CD8-positive, alpha-beta memory T cell (primary cell): ENCODE measurements around the gene GSTT4. TPM values are rescaled to one million over a fixed set of nuclear protein-coding genes. Genes with fewer than 3 reads are reported as not detected.
A peak's percentile ranks its signal among the peaks of the same experiment; 100 is the strongest.
"Not testable (repeated sequence)": the region's sequence is repeated elsewhere in the genome, so short reads cannot be mapped to it uniquely, and the experiment has no call there.

Experiments
- CTCF ChIA-PET: fragments of 350-600 bp; sonication (Branson Sonifier 250); formaldehyde crosslinking; loops from one replicate; lab custom pipeline; 2021; ENCODE audit warnings: antibody characterized with exemption; lab: Charles Lee
- POLR2A ChIA-PET: fragments of 350-600 bp; sonication (Branson Sonifier 250); formaldehyde crosslinking; loops from one replicate; lab custom pipeline; 2021; ENCODE audit warnings: antibody characterized with exemption; lab: Charles Lee
- DNase-seq, 5 donors: peaks; one replicate each; pipeline versions ENCODE4 v3.0.0 to v3.0.0-alpha.2; 2020 to 2022; ENCODE audit warnings: mixed read lengths in 1 of 5
- H3K27ac ChIP-seq: one replicate; pipeline ENCODE4 v1.7.0; 2013; ENCODE audit warnings: low read depth, mild to moderate bottlenecking, low read length, moderate library complexity
- H3K27me3 ChIP-seq: 2 replicates; pipeline ENCODE4 v1.7.0; 2013; ENCODE audit warnings: low read length, mild to moderate bottlenecking; ENCODE audit not compliant: insufficient read depth, poor library complexity, severe bottlenecking
- H3K36me3 ChIP-seq: 2 replicates; pipeline ENCODE4 v1.7.0; 2013; ENCODE audit warnings: mild to moderate bottlenecking, low read length, moderate library complexity; ENCODE audit not compliant: insufficient read depth
- H3K4me1 ChIP-seq: 2 replicates; pipeline ENCODE4 v1.7.0; 2013; ENCODE audit warnings: mild to moderate bottlenecking, low read length, moderate library complexity; ENCODE audit not compliant: insufficient read depth
- H3K4me3 ChIP-seq: 2 replicates; pipeline ENCODE4 v1.7.0; 2013; ENCODE audit warnings: mild to moderate bottlenecking, low read length
- H3K9me3 ChIP-seq: 2 replicates; pipeline ENCODE4 v1.7.0; 2013; ENCODE audit warnings: mild to moderate bottlenecking, low read length
- H3K27ac Mint-ChIP-seq, 8 donors: one replicate each; pipeline ENCODE4 v1.8.0; 2020 to 2021; ENCODE audit warnings: mixed read lengths in 8 of 8, mild to moderate bottlenecking in 6 of 8, inconsistent platforms in 3 of 8, moderate library complexity in 3 of 8
- H3K27me3 Mint-ChIP-seq, 2 donors: one replicate each; pipeline ENCODE4 v1.8.0; 2020 to 2021; ENCODE audit warnings: mixed read lengths in 2 of 2, mild to moderate bottlenecking in 1 of 2, moderate library complexity in 1 of 2
- H3K36me3 Mint-ChIP-seq, 3 donors: one replicate each; pipeline ENCODE4 v1.8.0; 2020 to 2021; ENCODE audit warnings: mixed read lengths in 3 of 3, inconsistent platforms in 1 of 3, mild to moderate bottlenecking in 1 of 3
- H3K4me1 Mint-ChIP-seq, 3 donors: one replicate each; pipeline ENCODE4 v1.8.0; 2020 to 2021; ENCODE audit warnings: mixed read lengths in 3 of 3, inconsistent platforms in 1 of 3, mild to moderate bottlenecking in 1 of 3
- H3K4me3 Mint-ChIP-seq, 7 donors: one replicate each; pipeline ENCODE4 v1.8.0; 2020 to 2021; ENCODE audit warnings: mixed read lengths in 7 of 7, mild to moderate bottlenecking in 6 of 7, moderate library complexity in 4 of 7, inconsistent platforms in 2 of 7
- H3K9me3 Mint-ChIP-seq, 5 donors: one replicate each; pipeline ENCODE4 v1.8.0; 2020 to 2022; ENCODE audit warnings: mixed read lengths in 5 of 5, mild to moderate bottlenecking in 3 of 5, moderate library complexity in 2 of 5, inconsistent platforms in 1 of 5
- polyA plus RNA-seq: library from polyadenylated mRNA; unstranded; fragments of 300-500 nt; fragmentation: Illumina TruSeq; gene quantifications from one replicate; pipeline ENCODE4 v1.2.3, GENCODE V29; 2021
- total RNA-seq, 2 experiments: library from RNA; stranded (reverse); gene quantifications; one replicate each; pipeline ENCODE4 v1.2.3, GENCODE V29; 2021

Gene GSTT4
- total and polyA plus RNA-seq, 3 experiments from 2014 or later: not detected

DNA sequence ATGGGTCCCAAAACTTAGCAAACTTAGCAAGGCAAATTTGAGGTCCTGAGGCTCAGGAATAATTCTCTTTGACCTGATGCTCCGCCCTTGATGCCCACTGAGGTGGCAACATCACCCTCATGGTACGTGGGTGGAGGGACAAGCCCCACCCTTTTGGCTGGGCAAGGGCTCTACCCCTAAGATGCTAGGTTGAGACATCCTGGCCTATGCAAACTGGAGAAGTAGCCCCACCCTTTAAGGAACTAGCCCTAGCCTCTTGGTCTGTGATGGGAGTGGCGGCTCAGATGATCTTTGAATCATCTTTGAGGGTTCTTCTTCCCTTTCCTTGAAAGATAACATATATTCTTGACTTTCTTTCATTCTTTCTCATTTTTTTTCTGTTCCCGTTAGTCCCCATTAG is 38.7 kb upstream of the GSTT4 start:
- H3K9me3 Mint-ChIP-seq: no peaks in the 10 kb centered on the region
- peaks cover 3 to 91% (median 30%) of the 10 kb centered on the region in 3 donors for H3K36me3 Mint-ChIP-seq
- H3K4me3 Mint-ChIP-seq: no peak overlapping the region
- ChIA-PET POLR2A (no interaction called here), CTCF (no interaction called here)
- H3K27me3 Mint-ChIP-seq: no peaks in the 10 kb centered on the region
- H3K4me1 Mint-ChIP-seq: peaks cover 0 to 1% (median under 1%) of the 10 kb centered on the region in 3 donors
- Histone ChIP-seq H3K4me1 (peaks cover 12% of the 10 kb centered on the region), H3K27ac (no peak overlapping the region), H3K4me3 (no peak overlapping the region), H3K36me3 (peaks cover 36% of the 10 kb centered on the region), H3K27me3 (no peaks in the 10 kb centered on the region), H3K9me3 (no peaks in the 10 kb centered on the region)
- no peak for DNase-seq
- peak overlapping the region in 2 of 8 donors; percentile 8 to 24 for H3K27ac Mint-ChIP-seq

DNA sequence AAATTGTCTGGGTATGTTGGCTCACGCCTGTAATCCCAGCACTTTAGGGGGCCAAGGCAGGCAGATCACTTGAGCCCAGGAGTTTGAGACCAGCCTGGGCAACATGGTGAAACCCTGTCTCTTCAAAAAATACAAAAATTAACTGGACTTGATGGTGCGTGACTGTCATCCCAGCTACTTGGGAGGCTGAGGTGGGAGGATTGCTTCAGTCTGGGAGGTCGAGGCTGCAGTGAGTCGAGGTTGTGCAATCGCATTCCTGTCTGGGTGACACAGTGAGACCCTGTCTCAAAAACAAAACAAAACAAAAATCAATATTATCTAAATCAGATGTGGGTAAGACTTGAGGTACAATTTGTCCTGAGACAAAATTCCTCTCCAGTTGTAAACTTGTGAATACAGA is 38.2 kb upstream of the GSTT4 start:
- H3K27me3 Mint-ChIP-seq, H3K27me3 ChIP-seq, POLR2A ChIA-PET, H3K4me3 ChIP-seq, H3K9me3 ChIP-seq, H3K4me3 Mint-ChIP-seq, H3K9me3 Mint-ChIP-seq, CTCF ChIA-PET, H3K4me1 Mint-ChIP-seq, H3K27ac ChIP-seq, DNase-seq: not testable (repeated sequence)
- Mint-ChIP-seq H3K36me3 (peaks cover 3 to 91% (median 33%) of the 10 kb centered on the region in 3 donors), H3K27ac (peak overlapping the region in 1 of 8 donors; percentile 24)
- Histone ChIP-seq H3K4me1 (peaks cover 16% of the 10 kb centered on the region), H3K36me3 (peaks cover 31% of the 10 kb centered on the region)

- Histone ChIP-seq H3K4me1 (peaks cover 37% of the 10 kb centered on the region), H3K27ac (no peak overlapping the region), H3K27me3 (no peaks in the 10 kb centered on the region), H3K36me3 (peaks cover 21% of the 10 kb centered on the region), H3K9me3 (no peaks in the 10 kb centered on the region), H3K4me3 (no peak overlapping the region)
- no peaks in the 10 kb centered on the region for H3K27me3 Mint-ChIP-seq
- peak overlapping the region in 1 of 8 donors; percentile 20 for H3K27ac Mint-ChIP-seq
- no peaks in the 10 kb centered on the region for H3K9me3 Mint-ChIP-seq
- CTCF ChIA-PET: no interaction called here
- POLR2A ChIA-PET: no interaction called here
- H3K4me1 Mint-ChIP-seq: peaks cover 0 to 17% (median 0%) of the 10 kb centered on the region in 3 donors
- H3K4me3 Mint-ChIP-seq: no peak overlapping the region
- peaks cover 7 to 89% (median 34%) of the 10 kb centered on the region in 3 donors for H3K36me3 Mint-ChIP-seq
- no peak for DNase-seq
Measured at GRCh38 chr22:24040946-24041345, 35.7 kb upstream of the GSTT4 start.

GRCh38 chr22:24039046-24039445 is 33.8 kb upstream of the GSTT4 start:
- no peak overlapping the region for H3K27ac ChIP-seq
- ChIA-PET POLR2A (no interaction called here), CTCF (no interaction called here)
- no peaks in the 10 kb centered on the region for H3K9me3 Mint-ChIP-seq
- no peaks in the 10 kb centered on the region for H3K27me3 ChIP-seq
- H3K9me3 ChIP-seq: no peaks in the 10 kb centered on the region
- no peak overlapping the region for H3K4me3 ChIP-seq
- no peak overlapping the region for H3K4me3 Mint-ChIP-seq
- DNase-seq: no peak
- no peaks in the 10 kb centered on the region for H3K27me3 Mint-ChIP-seq
- peaks cover 21% of the 10 kb centered on the region for H3K36me3 ChIP-seq
- H3K4me1 Mint-ChIP-seq: peaks cover 2 to 19% (median 13%) of the 10 kb centered on the region in 3 donors
- peaks cover 7 to 83% (median 32%) of the 10 kb centered on the region in 3 donors for H3K36me3 Mint-ChIP-seq
- H3K4me1 ChIP-seq: peaks cover 38% of the 10 kb centered on the region
- peak overlapping the region in 5 of 8 donors; percentile 9 to 69 (median 33) for H3K27ac Mint-ChIP-seq

GRCh38 chr22:24037851-24038765 is 32.9 kb upstream of the GSTT4 start:
- H3K4me1 ChIP-seq: peaks cover 38% of the 10 kb centered on the region
- no peaks in the 10 kb centered on the region for H3K9me3 ChIP-seq
- H3K27ac ChIP-seq: no peak overlapping the region
- ChIA-PET CTCF (no interaction called here), POLR2A (no interaction called here)
- peak in 1 of 5 donors; percentile 76 for DNase-seq
- H3K4me1 Mint-ChIP-seq: peaks cover 8 to 24% (median 13%) of the 10 kb centered on the region in 3 donors
- peaks cover 17% of the 10 kb centered on the region for H3K36me3 ChIP-seq
- no peaks in the 10 kb centered on the region for H3K27me3 ChIP-seq
- H3K9me3 Mint-ChIP-seq: no peaks in the 10 kb centered on the region
- peak overlapping the region in 1 of 7 donors; percentile 5 for H3K4me3 Mint-ChIP-seq
- H3K4me3 ChIP-seq: peak overlapping the region; percentile 29
- peaks cover 7 to 74% (median 28%) of the 10 kb centered on the region in 3 donors for H3K36me3 Mint-ChIP-seq
- H3K27me3 Mint-ChIP-seq: no peaks in the 10 kb centered on the region
- peak overlapping the region in 6 of 8 donors; percentile 4 to 66 (median 32) for H3K27ac Mint-ChIP-seq

- Histone ChIP-seq H3K9me3 (no peaks in the 10 kb centered on the region), H3K4me3 (no peak overlapping the region), H3K4me1 (peaks cover 33% of the 10 kb centered on the region), H3K27me3 (no peaks in the 10 kb centered on the region), H3K36me3 (peaks cover 8% of the 10 kb centered on the region), H3K27ac (no peak overlapping the region)
- DNase-seq: no peak
- Mint-ChIP-seq H3K36me3 (peaks cover 4 to 58% (median 17%) of the 10 kb centered on the region in 3 donors), H3K27me3 (no peaks in the 10 kb centered on the region), H3K9me3 (no peaks in the 10 kb centered on the region), H3K4me3 (no peak overlapping the region), H3K27ac (peak overlapping the region in 2 of 8 donors; percentile 10 to 52), H3K4me1 (peaks cover 15 to 42% (median 22%) of the 10 kb centered on the region in 3 donors)
- ChIA-PET POLR2A (no interaction called here), CTCF (no interaction called here)
Measured at GRCh38 chr22:24035296-24035695, 30.0 kb upstream of the GSTT4 start.

GRCh38 chr22:24033731-24034130 is 28.5 kb upstream of the GSTT4 start:
- H3K27ac Mint-ChIP-seq: peak overlapping the region in 1 of 8 donors; percentile 22

DNA sequence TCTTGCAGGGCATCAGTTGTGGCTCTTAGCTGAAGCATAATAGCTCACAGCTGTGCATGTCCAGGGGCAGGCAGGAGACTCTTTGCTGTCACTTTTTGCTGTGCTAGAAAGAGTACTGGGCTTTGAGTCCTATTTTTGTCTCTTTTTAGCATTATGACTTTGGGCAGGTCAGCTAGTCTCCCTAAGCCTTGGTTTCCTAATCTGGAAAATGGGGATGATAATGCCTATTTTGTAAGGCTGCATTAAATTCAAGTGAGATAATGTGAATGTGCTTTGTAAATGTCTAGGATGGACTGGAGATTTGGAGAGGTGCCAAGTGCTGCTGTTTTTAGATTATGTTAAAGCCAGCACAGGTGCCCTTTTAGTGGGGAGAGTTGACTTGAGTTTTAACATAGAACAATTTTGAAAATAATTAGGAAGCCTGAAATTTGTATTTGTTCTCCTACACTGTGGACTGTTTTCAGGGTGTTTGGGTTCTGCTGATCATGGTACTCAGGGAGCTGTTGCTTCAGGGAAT is 25.0 kb upstream of the GSTT4 start:
- ChIA-PET POLR2A (interaction anchor here (0.6 kb wide), 1 partner anchor 20 kb away, joined by 3 read pairs; no protein-coding TSS in a partner anchor), CTCF (no interaction called here)
- H3K27ac Mint-ChIP-seq: peak overlapping the region in 1 of 8 donors; percentile 5
- no peaks in the 10 kb centered on the region for H3K27me3 ChIP-seq
- H3K4me3 ChIP-seq: no peak overlapping the region
- H3K9me3 ChIP-seq: no peaks in the 10 kb centered on the region
- H3K9me3 Mint-ChIP-seq: no peaks in the 10 kb centered on the region
- H3K36me3 Mint-ChIP-seq: peaks cover 0 to 34% (median 8%) of the 10 kb centered on the region in 3 donors
- H3K4me3 Mint-ChIP-seq: no peak overlapping the region
- no peak for DNase-seq
- no peaks in the 10 kb centered on the region for H3K4me1 ChIP-seq
- no peak overlapping the region for H3K27ac ChIP-seq
- peaks cover 27 to 63% (median 46%) of the 10 kb centered on the region in 3 donors for H3K4me1 Mint-ChIP-seq
- no peaks in the 10 kb centered on the region for H3K36me3 ChIP-seq
- no peaks in the 10 kb centered on the region for H3K27me3 Mint-ChIP-seq

More at GRCh38 chr22:24033731-24034130, 28.5 kb upstream of the GSTT4 start:
- Histone ChIP-seq H3K27ac (no peak overlapping the region), H3K36me3 (peaks cover 8% of the 10 kb centered on the region), H3K27me3 (no peaks in the 10 kb centered on the region), H3K9me3 (no peaks in the 10 kb centered on the region), H3K4me3 (no peak overlapping the region), H3K4me1 (peaks cover 24% of the 10 kb centered on the region)
- H3K9me3 Mint-ChIP-seq: no peaks in the 10 kb centered on the region
- H3K27me3 Mint-ChIP-seq: no peaks in the 10 kb centered on the region
- ChIA-PET POLR2A (interaction anchor here (0.6 kb wide), 1 partner anchor 271 kb away, joined by 6 read pairs; the partner anchor contains the start of gene C22orf15), CTCF (no interaction called here)
- no peak overlapping the region for H3K4me3 Mint-ChIP-seq
- no peak for DNase-seq
- H3K4me1 Mint-ChIP-seq: peaks cover 18 to 48% (median 25%) of the 10 kb centered on the region in 3 donors
- H3K36me3 Mint-ChIP-seq: peaks cover 4 to 43% (median 12%) of the 10 kb centered on the region in 3 donors
